GM19324 (cell line): Measurements from ENCODE around the gene PLCXD3.

ENCODE experiments used
- ATAC-seq: cut with Tn5 transposase; IDR thresholded peaks from one replicate; pipeline ENCODE4 v1.9.1; 2021; ENCODE audit warnings: mild to moderate bottlenecking, moderate library complexity; ENCODE audit not compliant: unreplicated experiment, low FRiP score

The PLCXD3 gene

GRCh38 chr5:41416336-41416735 lies 94.1 kb downstream of the PLCXD3 start:
- ATAC-seq, result no peak

GRCh38 chr5:41415242-41415641 lies 95.2 kb downstream of the PLCXD3 start:
- ATAC-seq, result no peak

- ATAC-seq, result no peak
These were observed 95.8 kb downstream of the PLCXD3 start for GRCh38 chr5:41414598-41414997.

GRCh38 chr5:41413074-41413473 lies 97.3 kb downstream of the PLCXD3 start:
- ATAC-seq, result no peak

GRCh38 chr5:41412496-41412895 lies 97.9 kb downstream of the PLCXD3 start:
- ATAC-seq, result no peak

GRCh38 chr5:41410737-41411136 lies 99.7 kb downstream of the PLCXD3 start:
- ATAC-seq, result no peak

- no peak for ATAC-seq
These were observed 100.1 kb downstream of the PLCXD3 start for GRCh38 chr5:41410307-41410706.

- ATAC-seq, result no peak
These were observed 101.5 kb downstream of the PLCXD3 start for GRCh38 chr5:41408676-41409443.

- ATAC-seq, result no peak
These were observed 103.5 kb downstream of the PLCXD3 start for GRCh38 chr5:41406936-41407335.

- ATAC-seq, result no peak
These were observed 104.0 kb downstream of the PLCXD3 start for GRCh38 chr5:41406424-41406823.

- ATAC-seq, result no peak
These were observed 105.6 kb downstream of the PLCXD3 start for GRCh38 chr5:41404757-41405156.

- no peak for ATAC-seq
These were observed 106.6 kb downstream of the PLCXD3 start for GRCh38 chr5:41403846-41404245.

GRCh38 chr5:41402845-41403244 lies 107.6 kb downstream of the PLCXD3 start:
- ATAC-seq, result no peak

- no peak for ATAC-seq
These were observed 110.6 kb downstream of the PLCXD3 start for GRCh38 chr5:41399839-41400238.

- no peak for ATAC-seq
These were observed 118.4 kb downstream of the PLCXD3 start for GRCh38 chr5:41392016-41392415.

- ATAC-seq, result no peak
These were observed 135.8 kb downstream of the PLCXD3 start for GRCh38 chr5:41374631-41375030.

GRCh38 chr5:41373230-41373629 lies 137.2 kb downstream of the PLCXD3 start:
- ATAC-seq, result no peak

- ATAC-seq, result no peak
These were observed 138.7 kb downstream of the PLCXD3 start for GRCh38 chr5:41371738-41372137.

- ATAC-seq, result no peak
These were observed 139.9 kb downstream of the PLCXD3 start for GRCh38 chr5:41370482-41370881.

- ATAC-seq, result no peak
These were observed 140.6 kb downstream of the PLCXD3 start for GRCh38 chr5:41369799-41370198.

GRCh38 chr5:41368158-41368557 lies 142.2 kb downstream of the PLCXD3 start:
- no peak for ATAC-seq

GRCh38 chr5:41365369-41365768 lies 145.0 kb downstream of the PLCXD3 start:
- ATAC-seq, result no peak

GRCh38 chr5:41364346-41364745 lies 146.1 kb downstream of the PLCXD3 start:
- ATAC-seq, result no peak
